Activated T-cell treated with anti-CD3 and anti-CD28 coated beads for 48 hours (primary cell): ENCODE data around the gene KRT23.
A peak's percentile ranks its signal among the peaks of the same experiment; 100 is the strongest.

Source experiments
- DNase-seq: peaks from one replicate; pipeline ENCODE4 v3.0.0-alpha.2; 2020; ENCODE audit warnings: low read depth

Gene KRT23

GRCh38 chr17:40909351-40909750, 28.1 kb downstream of the KRT23 start:
- peak; percentile 44 for DNase-seq

- DNase-seq = no peak
These were observed 30.8 kb downstream of the KRT23 start for GRCh38 chr17:40906613-40907012.

DNA sequence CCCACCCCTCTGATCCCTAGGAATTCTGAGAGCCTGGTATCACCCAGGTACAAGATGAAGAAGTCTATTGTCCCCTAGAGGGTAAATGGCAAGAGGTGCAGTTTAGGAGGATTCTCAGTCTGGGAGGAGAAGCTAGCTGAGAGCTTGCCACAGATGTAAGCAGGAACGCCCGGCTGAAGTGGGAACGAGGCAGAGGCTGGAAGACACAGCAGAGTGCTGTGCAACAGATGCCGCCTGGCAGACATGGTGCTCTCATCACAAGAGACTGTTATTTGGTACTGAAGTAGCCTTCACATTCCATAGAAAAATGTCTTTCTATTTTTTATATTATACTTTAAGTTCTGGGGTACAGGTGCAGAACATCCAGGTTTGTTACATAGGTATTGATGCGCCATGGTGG, 32.1 kb downstream of the KRT23 start:
- no peak for DNase-seq

GRCh38 chr17:40903129-40903847, 34.2 kb downstream of the KRT23 start:
- no peak for DNase-seq

DNA sequence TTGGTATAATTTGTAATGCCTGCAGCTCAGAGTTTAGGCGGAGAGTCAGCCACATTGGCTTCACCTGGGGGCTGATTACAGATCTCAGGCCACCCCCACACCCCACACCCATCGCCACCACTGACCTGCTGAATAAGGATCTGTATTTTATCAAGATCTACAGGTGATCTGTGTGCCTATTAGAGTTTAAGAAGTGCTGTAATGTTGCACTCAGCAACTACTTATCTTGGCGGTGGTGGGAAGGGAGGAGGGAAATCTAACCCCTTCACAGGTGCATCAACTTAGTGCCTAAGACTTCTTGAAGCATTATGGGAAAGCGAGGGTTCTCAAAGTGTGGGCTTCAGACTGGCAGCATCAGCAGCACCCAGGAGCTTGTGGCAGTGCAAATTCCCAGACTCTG, 34.9 kb downstream of the KRT23 start:
- DNase-seq = no peak

DNA sequence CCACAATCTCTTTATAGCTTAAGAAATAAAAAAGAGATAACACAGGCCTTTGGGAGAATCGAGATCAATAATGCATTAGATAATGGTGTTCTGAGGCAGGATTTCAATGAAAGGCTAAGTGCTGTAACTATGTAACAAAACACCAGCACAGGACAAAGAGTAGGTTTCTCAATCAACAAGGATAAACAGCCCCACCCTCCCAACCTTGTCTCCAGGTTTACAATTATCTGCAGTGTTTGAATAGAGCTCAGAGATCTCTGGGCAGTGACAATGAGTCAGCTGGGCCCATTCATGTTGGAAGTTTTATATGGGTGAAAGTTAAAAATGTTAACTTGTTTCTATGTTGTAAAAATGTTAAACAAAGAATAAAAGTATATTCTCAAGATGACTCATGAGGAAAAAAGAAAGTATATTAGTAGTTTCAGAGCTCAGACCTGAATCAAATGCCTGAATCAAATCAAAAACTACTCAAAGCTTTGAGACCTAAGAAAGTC, 35.4 kb downstream of the KRT23 start:
- DNase-seq = no peak

GRCh38 chr17:40900809-40901356, 36.6 kb downstream of the KRT23 start:
- no peak for DNase-seq

DNA sequence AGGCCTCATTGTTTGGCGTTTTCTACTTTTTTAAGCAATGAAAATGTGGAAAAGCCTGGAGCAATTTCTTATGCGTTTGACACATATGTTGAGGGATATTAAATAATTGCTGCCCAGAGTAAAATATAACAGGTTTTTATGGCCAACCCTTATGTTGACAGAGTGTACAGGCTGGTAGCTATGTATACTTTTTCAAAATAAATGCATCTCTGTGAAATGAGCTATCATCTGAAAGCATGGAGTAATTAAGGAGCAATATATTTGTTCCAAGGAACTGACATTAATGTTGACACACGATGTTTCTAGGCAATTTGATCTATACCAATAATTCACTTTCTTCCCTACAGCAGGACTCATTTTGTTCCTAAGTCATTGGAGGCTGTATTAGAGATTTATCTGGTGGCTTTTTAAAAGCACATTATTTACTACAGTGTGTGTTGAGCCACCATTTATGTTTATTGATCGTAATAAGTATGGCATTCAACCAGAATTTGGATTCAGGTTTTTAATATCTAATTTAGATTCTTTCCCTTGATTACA, 40.5 kb downstream of the KRT23 start:
- no peak for DNase-seq

DNA sequence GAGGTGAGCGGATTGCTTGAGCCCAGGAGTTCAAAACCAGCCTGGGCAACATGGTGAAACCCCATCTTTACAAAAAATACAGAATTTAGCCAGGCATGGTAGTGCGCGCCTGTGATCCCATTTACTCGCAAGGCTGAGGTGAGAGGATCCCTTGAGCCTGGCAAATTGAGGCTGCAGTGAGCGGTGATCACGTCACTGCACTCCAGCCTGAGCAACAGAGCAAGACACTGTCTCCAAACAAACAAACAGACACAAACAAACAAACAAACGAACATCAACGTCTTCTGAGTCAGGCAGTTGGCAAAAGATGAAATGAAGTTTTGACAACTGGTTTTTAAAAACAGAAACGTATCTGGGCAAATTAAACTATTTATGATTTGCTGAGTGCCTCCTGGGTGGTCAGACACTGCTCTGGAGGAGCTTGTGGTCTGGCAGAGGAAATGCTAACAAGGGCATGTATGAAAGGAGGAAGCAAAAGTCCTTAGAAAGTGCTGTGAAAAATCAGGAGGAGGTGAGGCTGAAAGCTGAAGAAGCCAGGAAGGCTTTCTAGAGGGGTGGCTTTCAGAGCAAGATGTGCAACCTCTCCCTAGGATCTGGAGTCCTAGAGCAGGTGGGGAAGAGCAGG, 42.2 kb downstream of the KRT23 start:
- no peak for DNase-seq

DNA sequence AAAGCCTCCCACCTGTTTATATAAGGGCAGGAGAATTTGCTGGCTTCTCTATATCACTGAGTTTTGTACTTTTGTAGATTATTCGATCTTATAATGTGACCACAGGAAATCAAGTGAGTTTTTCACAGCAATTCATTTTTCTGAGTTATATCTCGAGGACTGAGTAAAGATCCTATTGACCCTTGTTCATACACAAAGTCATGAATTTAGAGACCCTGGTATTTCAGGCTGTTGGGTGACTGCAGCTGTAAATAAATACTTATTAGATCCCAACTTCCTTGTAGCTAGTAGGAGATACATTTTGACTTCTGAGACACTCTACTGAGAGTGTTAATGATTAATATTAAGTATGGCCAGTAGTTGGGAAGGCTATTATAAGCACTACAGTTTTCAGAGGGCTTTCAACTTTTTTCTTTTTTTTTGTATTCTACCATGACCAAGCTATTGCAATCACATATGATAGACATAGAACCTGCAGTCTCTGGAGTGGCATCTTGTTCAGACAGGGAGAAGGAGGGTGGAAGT, 49.2 kb downstream of the KRT23 start:
- no peak for DNase-seq

DNA sequence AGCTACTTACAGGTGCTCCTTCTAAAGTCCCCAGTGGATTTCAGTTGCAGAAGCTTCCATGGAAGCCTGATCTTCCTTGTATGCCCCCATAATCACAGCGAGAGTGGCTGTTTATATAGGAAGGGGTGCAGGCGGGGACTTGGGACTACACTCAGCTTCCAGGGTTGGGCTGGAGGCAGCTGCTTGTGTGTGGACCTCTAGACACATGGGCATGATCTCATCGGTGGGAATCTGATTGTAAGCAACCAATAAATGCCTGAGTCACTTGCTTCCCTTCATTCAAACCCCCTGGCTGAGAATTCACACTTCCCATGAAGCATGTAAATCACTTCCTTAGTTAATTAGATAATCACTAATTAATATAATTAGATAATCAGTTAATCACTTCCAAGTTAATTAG, 51.4 kb downstream of the KRT23 start:
- DNase-seq = no peak

DNA sequence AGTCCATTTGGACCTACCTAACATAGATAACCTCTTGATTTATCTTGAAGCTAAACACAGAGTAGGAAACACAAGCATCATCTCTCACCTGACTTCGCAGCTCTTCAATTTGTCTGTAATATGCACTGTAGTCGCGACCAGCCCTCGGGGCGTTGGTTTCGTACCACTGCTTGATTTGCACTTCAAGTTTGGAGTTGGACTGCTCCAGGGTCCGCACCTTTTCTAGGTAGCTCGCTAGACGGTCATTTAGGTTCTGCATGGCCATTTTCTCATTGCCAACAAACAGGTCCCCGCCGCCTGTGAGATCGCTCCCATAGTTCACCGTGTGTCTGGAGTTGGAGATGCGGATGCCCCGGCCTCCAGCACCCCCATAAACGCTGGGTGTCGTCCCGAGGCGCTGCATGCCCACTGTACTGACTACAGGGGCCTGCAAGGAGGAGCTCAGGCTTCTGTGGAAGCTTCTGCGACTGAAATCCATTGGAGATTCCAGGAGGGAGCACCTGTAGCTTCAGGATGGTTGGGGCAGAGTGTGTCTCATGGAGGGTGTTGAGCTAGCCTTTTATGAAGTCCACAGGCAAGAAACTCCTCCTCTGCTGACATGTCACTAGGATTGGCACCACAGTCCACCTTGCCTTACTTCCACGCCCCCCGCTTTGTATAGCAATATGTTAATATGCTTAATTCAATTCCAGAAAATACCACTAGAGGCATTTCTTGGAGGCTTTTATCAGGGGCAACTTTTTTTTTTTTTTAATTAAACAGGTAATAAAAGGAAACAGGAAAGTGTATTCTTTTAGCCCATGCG, 52.5 kb downstream of the KRT23 start, which contains the start of gene KRT20:
Gene KRT20, minus strand, starts transcription at position 535 of the 805 bp plus-strand sequence. Its CDS starts 57 bp downstream, at position 478.
- no peak for DNase-seq

- DNase-seq = no peak
These were observed 53.7 kb downstream of the KRT23 start for GRCh38 chr17:40883626-40884334.

GRCh38 chr17:40883031-40883430, 54.4 kb downstream of the KRT23 start:
- no peak for DNase-seq

GRCh38 chr17:40879026-40879425, 58.4 kb downstream of the KRT23 start:
- no peak for DNase-seq

GRCh38 chr17:40878044-40878443, 59.4 kb downstream of the KRT23 start:
- no peak for DNase-seq

DNA sequence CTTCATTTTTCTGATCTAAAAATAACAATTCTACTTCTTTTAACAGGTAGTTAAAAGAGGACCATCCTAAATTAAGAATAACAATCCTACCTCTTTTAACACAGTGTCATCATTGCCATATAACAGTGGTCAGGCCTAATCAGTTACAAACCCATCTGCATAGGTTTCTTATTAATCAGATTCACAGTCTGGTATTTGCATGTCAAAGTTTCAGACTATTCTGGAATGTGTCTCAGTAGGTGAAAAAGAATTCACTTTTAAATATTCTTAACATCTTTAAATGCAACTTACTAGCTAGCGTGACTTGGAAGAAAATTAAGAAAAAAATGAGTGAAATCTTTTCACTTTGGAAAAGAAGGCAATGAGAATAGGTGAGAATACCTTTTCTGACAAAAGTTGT, 63.6 kb downstream of the KRT23 start:
- DNase-seq = no peak

- no peak for DNase-seq
These were observed 64.2 kb downstream of the KRT23 start for GRCh38 chr17:40873255-40873654.
